GM19025 (cell line): Measurements from ENCODE around the gene UTP14C.
"Not testable (repeated sequence)": the region's sequence is repeated elsewhere in the genome, so short reads cannot be mapped to it uniquely, and the experiment has no call there.

Experiments used
- ATAC-seq: cut with Tn5 transposase; IDR thresholded peaks from one replicate; pipeline ENCODE4 v1.9.1; 2021; ENCODE audit warnings: mild to moderate bottlenecking, low read depth, moderate library complexity; ENCODE audit not compliant: unreplicated experiment

UTP14C gene, protein sequence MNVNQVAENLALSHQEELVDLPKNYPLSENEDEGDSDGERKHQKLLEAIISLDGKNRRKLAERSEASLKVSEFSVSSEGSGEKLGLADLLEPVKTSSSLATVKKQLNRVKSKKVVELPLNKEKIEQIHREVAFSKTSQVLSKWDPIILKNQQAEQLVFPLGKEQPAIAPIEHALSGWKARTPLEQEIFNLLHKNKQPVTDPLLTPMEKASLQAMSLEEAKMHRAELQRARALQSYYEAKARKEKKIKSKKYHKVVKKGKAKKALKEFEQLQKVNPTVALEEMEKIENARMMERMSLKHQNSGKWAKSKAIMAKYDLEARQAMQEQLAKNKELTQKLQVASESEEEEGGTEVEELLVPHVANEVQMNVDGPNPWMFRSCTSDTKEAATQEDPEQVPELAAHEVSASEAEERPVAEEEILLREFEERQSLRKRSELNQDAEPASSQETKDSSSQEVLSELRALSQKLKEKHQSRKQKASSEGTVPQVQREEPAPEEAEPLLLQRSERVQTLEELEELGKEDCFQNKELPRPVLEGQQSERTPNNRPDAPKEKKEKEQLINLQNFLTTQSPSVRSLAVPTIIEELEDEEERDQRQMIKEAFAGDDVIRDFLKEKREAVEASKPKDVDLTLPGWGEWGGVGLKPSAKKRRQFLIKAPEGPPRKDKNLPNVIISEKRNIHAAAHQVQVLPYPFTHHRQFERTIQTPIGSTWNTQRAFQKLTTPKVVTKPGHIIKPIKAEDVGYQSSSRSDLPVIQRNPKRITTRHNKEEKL

DNA sequence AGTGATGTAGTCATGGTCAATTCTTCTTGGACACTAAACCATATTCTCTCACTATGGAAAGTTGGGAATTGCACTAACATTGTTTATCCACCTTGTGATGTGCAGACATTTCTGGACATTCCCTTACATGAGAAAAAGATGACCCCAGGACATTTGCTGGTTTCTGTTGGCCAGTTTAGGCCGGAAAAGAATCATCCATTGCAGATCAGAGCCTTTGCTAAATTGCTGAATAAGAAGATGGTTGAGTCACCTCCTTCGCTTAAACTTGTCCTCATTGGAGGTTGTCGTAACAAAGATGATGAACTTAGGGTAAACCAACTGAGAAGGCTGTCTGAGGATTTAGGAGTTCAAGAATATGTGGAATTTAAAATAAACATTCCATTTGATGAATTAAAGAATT lies at the start of gene UTP14C:
TSS of gene UTP14C (plus strand) at position 211 of the 400 bp plus-strand sequence. CDS start 4,114 bp downstream, outside the sequence.
- no peak for ATAC-seq

DNA sequence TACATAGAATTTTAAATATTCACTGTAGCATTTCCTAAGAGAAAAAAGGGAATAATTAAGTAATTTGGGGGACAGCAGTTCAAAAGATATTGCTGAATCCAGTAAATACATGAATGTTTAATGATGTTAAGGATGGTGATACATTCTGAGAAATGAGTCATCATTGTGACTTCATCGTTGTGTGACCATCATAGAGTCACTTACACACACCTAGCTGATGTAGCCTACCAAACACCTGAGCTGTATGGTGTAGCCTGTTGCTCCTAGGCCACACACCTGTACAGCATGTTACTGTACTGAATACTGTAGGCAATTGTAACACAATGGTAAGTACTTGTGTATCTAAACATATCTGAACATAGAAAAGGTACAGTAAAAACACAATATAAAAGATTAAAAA lies 48.1 kb upstream of the UTP14C start:
- ATAC-seq: no peak

DNA sequence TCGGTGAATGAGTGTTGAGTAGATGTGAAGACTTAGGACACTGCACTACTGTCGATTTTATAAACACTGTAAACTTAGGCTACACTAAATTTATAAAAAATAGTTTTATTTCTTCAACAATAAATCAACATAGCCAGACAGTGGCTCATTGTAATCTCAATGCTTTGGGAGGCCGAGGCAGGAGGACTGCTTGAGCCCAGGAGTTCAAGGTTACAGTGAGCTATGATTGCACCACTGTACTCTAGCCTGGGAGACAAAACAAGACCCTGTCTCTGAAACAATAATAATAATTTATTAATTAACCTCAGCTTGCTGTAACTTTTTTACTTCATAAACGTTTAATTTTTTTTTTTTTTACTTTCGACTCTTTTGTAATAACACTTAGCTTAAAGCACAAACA lies 47.6 kb upstream of the UTP14C start:
- ATAC-seq: no peak

DNA sequence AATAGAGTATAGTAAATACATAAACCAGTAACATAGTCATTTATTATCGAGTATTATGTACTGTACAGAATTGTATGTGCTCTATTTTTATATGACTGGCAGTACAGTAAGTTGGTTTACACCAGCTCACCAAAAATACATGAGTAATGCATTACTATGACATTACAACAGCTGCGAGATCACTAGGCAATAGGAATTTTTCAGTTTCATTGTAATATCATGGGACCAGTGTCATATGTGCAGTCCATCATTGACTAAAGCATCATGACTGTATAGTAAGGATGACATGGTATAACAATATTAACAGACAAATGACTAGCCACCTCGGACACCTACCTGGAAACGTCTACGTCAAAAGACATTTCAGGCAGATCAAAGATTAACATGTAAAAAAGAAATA lies 46.9 kb upstream of the UTP14C start:
- ATAC-seq: no peak

DNA sequence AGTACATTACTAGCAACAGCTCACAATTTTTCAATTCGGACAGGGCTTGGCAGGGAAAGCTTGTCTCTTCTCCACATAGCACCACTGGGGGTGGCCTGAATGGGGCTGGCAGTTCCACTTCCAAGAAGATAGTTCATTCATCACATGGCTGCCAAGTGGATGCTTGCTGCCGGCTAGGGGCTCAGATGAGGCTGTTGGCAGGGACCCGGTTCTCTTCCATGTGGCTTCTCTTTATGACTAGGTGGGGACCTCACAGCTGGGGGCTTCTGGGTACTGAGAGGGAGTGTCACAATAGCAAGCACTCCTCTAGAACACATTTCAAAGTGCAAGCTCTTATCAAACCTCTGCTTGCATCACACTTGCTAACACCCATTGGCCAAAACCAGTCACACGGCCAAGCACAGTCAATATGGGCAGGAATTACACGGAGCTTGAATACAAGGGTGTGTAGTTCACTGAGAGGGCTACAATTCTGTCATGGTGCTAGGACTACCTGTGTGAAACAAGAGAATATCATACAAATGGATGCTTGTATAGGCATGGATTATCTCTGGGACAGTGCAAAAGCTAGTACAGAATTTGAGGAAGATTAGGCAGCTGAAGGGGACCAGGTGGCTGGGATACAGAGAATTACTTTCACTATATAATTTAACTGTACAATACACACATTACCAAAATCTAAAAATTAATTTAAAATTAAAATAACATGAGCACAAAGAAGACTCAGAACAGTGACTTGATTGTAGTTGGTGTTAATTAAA lies 45.5 kb upstream of the UTP14C start:
- ATAC-seq: no peak

DNA sequence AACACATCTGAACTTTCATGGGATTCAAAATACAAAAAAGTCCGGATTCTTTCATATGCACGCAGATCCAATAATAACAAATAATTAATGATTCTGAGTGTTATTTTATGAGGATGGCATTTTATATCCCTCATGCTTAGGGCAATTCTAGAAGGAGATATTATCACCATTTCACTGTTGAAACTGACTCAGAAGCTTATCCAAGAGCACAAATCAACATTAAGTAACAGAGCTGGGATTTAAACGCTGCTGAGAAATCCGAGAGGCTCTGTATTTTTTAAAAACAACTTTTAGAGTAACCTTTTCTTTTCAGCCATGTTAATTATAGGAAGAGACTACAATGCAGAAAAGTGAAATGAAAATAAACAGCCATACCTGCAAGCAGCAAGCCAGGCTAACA lies 43.6 kb upstream of the UTP14C start:
- ATAC-seq: no peak

DNA sequence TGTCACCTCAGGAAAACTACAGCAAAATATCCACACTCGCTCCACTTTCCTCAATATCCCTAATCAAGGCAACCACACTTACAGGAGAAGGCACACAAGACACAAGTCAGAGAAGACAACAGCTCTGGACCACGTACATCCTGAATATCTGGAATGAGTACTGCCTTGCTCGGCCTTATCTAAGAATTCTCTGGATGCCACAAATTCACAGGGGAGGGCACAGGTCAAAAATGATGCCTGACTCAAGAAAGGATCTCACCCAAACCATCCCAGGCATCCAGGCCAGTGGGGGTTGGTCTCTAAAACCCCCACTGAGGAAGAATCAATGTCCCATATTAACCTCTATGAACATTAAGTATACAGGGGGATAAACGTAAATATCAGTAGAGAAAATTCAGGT lies 43.1 kb upstream of the UTP14C start:
- no peak for ATAC-seq

DNA sequence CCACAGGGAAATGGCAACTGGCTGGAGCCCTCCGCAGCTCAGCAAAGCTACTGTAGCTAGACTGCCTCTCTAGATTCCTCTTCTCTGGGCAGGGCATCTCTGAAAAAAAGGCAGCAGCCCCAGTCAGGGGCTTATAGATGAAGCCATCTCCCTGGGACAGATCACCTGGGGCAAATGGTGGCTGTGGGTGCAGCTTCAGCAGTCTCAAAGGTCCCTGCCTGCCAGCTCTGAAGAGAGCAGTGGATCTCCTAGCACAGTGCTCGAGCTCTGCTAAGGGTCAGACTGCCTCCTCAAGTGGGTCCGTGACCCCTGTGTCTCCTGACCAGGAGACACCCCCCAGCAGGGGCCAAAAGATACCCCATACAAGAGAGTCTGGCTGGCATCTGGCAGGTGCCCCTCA lies 41.2 kb upstream of the UTP14C start:
- not testable (repeated sequence) for ATAC-seq

DNA sequence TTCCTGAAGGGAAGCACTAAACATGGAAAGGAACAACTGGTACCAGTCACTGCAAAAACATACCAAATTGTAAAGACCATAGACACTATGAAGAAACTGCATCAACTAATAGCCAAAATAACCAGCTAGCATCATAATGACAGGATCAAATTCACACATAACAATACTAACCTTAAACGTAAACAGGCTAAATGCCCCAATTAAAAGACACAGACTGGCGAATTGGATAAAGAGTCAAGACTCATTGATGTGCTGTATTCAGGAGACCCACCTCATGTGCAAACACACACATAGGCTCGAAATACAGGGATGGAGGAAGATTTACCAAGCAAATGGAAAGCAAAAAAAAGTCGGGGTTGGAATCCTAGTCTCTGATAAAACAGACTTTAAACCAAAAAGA lies 39.6 kb upstream of the UTP14C start:
- ATAC-seq: not testable (repeated sequence)

DNA sequence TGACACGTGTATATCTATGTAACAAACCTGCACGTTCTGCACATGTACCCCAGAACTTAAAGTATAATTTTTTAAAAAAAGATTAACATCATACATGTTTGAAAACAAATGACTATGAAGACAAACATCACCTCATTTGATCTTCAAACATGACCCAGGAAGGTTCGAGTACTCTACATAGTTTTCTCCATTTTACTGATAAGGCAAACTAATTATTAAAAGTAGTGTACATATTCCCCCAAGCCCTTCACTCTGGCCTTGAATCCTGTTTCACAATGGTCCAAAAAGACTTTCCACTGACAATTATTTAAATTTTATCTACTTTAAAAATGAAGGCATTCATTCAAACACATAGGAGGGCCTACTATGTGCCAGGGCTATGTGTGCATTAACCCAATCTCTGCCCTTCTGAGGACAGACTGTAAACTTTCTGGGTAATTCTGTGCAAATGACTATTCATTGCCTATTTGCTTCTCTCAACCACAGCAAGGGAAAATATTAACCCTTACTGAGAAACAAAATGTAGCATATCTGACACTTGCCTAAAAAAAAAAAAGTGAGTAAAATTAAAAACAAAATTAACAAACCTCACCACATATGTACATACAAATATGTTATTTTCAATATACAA lies 35.4 kb upstream of the UTP14C start:
- no peak for ATAC-seq

DNA sequence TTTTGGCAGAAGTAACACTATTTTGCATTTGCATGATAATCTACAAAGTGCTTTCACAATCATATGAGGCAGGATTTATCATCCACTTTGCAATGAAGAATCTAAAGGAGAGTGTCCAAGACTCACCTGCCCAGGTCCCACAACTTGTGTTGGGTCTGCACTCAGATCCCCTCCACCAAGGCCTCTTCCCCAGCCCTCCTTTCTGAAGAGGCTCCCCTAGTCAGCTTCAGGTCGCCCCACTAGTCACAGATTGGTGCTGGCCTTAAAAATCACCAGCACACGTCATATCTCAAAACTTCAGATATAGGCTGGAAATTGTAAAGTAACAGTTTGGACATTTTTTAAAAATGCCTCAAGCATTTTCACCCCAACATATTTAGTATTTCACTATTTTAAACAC lies 30.8 kb upstream of the UTP14C start:
- ATAC-seq: no peak

DNA sequence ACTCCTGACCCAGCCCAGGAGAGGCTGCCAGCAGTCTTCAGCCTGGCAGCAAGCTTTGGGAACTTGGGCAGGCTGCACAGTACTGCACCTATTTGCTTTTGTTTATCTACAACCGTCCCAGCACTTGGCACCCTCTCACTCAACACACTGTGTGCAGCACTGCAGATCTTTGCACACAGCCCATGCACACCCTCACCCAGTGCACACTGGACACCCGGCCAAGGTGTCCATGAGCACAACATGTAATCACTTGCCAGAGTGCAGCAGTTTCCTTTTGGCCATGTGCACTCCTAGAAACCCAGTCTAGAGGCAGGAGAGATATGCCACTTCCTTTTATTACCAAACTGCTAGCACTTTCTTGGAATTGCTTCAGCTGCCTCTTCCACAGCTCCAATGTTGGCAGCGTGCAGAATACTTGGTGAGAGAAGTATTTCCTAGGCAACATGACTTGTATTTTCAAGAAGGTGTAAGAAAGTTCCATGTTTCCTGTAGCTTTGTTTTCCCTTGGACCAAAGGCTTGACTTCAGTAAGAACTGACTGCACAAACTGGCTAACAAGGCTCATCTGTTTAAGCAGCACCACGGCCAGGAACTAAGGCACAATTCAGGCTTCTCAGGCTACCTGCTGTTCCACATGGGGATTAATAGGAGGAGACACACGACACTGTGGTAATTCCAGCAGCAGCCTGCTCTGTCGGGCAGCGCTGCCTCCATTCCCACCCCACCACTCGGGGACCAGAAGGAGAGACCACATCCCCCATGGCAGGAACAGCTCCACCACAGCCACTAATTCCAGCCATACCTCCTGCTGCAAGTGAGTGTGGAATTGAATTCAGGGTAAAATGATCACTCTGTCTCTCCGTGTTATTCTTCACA lies 28.6 kb upstream of the UTP14C start:
- ATAC-seq: no peak

DNA sequence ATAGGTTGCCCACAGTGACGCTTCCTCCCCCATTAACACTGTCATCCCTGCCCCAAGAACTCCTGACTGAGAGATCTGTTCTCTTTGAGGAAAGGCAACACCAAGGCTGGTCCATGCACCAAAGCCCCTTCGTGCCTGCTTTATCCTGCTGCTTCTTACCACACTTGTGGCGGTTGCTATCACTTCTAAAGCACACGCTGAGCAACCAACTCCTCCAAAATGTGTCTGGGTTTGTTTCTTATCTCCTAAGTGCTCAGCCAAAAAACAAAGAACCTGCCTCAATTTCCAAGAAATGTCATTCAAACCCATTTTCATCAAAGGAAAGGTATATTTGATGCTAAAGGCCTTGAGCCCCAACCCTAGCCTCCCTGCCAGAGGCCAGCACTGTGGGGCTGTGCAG lies 27.9 kb upstream of the UTP14C start:
- ATAC-seq: no peak

DNA sequence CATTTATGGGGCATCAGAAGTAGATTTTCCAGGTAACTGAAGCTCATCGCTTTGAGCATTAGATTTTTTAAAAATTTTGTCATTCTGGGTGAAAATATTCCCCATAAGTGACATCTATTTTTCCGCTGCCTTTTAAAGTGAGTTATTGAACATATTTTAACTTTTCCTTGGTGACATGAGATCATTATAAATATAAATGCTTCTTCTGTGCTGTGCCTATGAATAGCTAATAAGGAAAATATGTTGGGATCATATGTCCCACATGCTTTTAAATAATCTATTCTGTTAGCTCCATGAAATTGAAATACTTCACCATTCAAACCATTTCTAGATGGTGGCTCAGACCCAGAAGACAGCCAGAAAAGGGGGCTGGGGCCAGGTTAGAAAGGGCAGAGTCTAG lies 27.3 kb upstream of the UTP14C start:
- ATAC-seq: no peak

DNA sequence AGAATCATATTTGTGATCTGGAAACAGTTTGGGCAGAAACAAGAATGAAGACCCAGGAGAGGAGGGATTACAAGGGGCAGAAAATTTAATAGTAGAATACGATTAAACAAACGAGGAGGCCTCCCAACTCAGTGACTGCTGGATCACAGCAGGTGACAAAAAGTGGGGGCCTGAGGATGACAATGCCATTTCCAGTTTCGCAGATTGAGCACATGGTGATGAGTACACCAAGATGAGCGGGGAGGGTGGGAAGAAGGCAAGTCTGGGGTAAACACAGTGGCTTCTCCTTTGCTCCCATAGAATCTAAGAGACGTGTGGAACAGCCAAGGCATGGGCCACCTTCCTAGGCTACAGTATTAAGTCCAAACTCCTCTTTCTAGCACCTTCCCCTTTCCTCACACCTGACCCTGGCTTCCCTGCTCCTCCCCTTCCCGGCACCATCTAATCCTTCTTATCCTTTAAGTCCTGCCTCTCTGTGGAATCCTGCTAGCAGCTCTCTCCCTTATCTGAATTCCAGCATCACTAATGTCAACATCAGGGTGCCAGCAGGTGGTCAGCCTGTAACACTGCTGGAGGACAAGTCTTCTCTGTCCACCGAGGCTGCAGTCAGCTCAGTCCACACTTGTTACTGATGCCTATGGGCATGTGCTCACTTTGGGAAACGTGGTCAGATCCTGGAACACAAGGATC lies 26.7 kb upstream of the UTP14C start:
- no peak for ATAC-seq

DNA sequence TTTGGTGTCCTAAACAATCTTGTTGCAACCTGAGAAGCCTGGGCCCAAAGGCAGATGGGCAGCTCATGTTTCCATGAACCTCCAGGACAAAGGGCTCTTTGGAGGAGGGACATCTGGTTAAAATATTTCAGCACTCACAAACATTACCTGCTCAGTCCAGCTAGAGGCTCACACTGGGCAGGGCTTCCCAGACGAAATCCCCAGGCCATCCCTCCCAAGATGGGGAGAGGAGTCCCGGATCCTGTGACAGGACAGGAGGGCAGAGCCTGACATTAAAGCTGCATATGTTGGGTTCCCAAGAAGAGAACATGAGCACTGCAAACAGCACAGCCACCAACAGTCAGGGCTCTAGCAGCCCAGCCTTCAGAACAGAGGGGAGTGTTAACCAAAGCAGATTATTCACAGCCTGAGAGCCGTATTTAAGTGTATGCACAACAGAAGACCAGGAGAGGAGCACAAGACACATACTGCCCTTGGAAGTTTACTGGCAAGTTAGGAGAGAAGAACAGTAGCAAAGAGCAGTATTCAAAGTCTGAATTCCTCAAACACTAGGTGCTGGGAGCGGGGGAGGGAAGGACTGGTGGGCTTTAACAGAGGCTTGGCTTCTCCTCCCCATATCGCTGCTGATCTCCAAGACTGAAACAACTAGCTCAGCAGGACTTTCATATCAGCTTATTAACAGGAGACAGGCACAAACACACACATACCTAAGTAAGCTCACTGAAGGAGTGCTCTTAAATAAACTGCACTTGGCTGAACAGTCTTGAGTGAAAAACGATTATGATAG lies 25.6 kb upstream of the UTP14C start:
- ATAC-seq: no peak

DNA sequence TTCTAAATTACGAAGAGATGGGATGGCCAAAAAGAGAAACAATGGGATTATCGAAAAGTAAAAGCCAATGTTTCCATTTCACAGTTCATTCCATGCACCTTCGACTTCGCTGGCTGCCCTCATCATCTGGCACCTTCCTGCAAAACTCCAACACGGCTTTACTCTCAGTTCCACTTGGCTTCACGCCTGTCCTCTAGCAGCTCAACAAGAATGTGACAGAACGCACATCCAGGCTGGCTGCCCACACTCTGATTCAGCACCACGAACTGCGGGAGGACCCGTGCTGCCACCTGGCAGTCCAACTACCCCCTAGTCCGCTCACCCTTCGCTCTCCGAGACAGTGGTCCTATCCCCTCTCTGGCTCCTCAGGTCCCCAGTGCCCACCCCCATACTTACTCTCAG lies 25.0 kb upstream of the UTP14C start:
- ATAC-seq: no peak

DNA sequence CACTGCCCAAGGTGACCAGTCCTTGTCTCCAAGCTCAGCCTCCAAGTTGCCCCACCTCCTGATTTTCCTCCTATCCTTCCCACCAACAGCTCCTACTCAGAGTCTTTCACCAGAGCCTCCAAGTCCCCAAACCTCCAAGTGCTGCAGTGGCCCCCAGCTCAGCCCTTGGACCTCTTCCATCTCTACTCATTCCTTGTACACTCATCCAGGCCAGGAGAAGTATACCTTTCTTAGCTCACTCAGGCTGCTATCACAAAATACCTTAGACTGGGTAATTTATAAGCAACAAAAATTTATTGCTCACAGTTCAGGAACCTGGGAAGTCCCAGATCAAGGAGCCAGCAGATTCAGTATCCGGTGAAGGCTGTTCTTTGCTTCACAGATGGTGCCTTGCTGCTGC lies 24.6 kb upstream of the UTP14C start:
- no peak for ATAC-seq
